ENCODE results near the gene CACNA1E.

Gene CACNA1E

GRCh38 chr1:181490740-181491712 is 7.7 kb downstream of the CACNA1E start:
- Mint-ChIP-seq H3K9me3 (no peaks in the 10 kb centered on the region), H3K27ac (no peak overlapping the region), H3K36me3 (ENCODE audit: insufficient read depth) (no peaks in the 10 kb centered on the region), H3K4me3 (no peak overlapping the region), H3K4me1 (ENCODE audit: low read depth in 2 of 2) (peaks cover 0 to 1% of the 10 kb centered on the region in 2 donors), H3K27me3 (peaks cover 57 to 68% of the 10 kb centered on the region in 2 donors)
- ATAC-seq (replicated peaks) (no peak), DNase-seq (no peak)

- Mint-ChIP-seq H3K27ac (no peak overlapping the region), H3K4me1 (ENCODE audit: low read depth in 2 of 2) (no peaks in the 10 kb centered on the region), H3K4me3 (no peak overlapping the region), H3K9me3 (no peaks in the 10 kb centered on the region), H3K36me3 (ENCODE audit: insufficient read depth) (no peaks in the 10 kb centered on the region), H3K27me3 (peaks cover 52 to 68% of the 10 kb centered on the region in 2 donors)
- DNase-seq (no peak), ATAC-seq (replicated peaks) (no peak)
These were observed 9.8 kb downstream of the CACNA1E start for GRCh38 chr1:181493166-181493565.

- no peak overlapping the region for H3K27ac Mint-ChIP-seq
- no peak for DNase-seq
- no peaks in the 10 kb centered on the region for H3K9me3 Mint-ChIP-seq
- H3K4me3 Mint-ChIP-seq = no peak overlapping the region
- H3K27me3 Mint-ChIP-seq = peaks cover 46 to 61% of the 10 kb centered on the region in 2 donors
- ATAC-seq (replicated peaks) = no peak
- no peaks in the 10 kb centered on the region for H3K4me1 Mint-ChIP-seq (ENCODE audit: low read depth in 2 of 2)
- no peaks in the 10 kb centered on the region for H3K36me3 Mint-ChIP-seq (ENCODE audit: insufficient read depth)
These were observed 10.6 kb downstream of the CACNA1E start for GRCh38 chr1:181493885-181494284.

- no peak for ATAC-seq (replicated peaks)
- no peak overlapping the region for H3K27ac Mint-ChIP-seq
- no peak overlapping the region for H3K4me3 Mint-ChIP-seq
- no peak for DNase-seq
- H3K4me1 Mint-ChIP-seq (ENCODE audit: low read depth in 2 of 2) = no peaks in the 10 kb centered on the region
- H3K27me3 Mint-ChIP-seq = peaks cover 28 to 59% of the 10 kb centered on the region in 2 donors
- no peaks in the 10 kb centered on the region for H3K36me3 Mint-ChIP-seq (ENCODE audit: insufficient read depth)
- no peaks in the 10 kb centered on the region for H3K9me3 Mint-ChIP-seq
These were observed 13.4 kb downstream of the CACNA1E start for GRCh38 chr1:181496759-181497158.

GRCh38 chr1:181497870-181498269 is 14.6 kb downstream of the CACNA1E start:
- no peak for DNase-seq
- ATAC-seq (replicated peaks) = no peak
- no peak overlapping the region for H3K4me3 Mint-ChIP-seq
- no peak overlapping the region for H3K27ac Mint-ChIP-seq
- no peaks in the 10 kb centered on the region for H3K4me1 Mint-ChIP-seq (ENCODE audit: low read depth in 2 of 2)
- H3K9me3 Mint-ChIP-seq = no peaks in the 10 kb centered on the region
- peaks cover 28 to 61% of the 10 kb centered on the region in 2 donors for H3K27me3 Mint-ChIP-seq
- H3K36me3 Mint-ChIP-seq (ENCODE audit: insufficient read depth) = no peaks in the 10 kb centered on the region

- ATAC-seq (replicated peaks) (no peak), DNase-seq (no peak)
- Mint-ChIP-seq H3K27me3 (peaks cover 24 to 57% of the 10 kb centered on the region in 2 donors), H3K27ac (no peak overlapping the region), H3K4me1 (ENCODE audit: low read depth in 2 of 2) (no peaks in the 10 kb centered on the region), H3K4me3 (no peak overlapping the region), H3K36me3 (ENCODE audit: insufficient read depth) (no peaks in the 10 kb centered on the region), H3K9me3 (no peaks in the 10 kb centered on the region)
These were observed 16.5 kb downstream of the CACNA1E start for GRCh38 chr1:181499825-181500224.

GRCh38 chr1:181500636-181501035 is 17.3 kb downstream of the CACNA1E start:
- no peaks in the 10 kb centered on the region for H3K36me3 Mint-ChIP-seq (ENCODE audit: insufficient read depth)
- ATAC-seq (replicated peaks) (no peak), DNase-seq (no peak)
- no peak overlapping the region for H3K4me3 Mint-ChIP-seq
- no peaks in the 10 kb centered on the region for H3K4me1 Mint-ChIP-seq (ENCODE audit: low read depth in 2 of 2)
- peaks cover 24 to 57% of the 10 kb centered on the region in 2 donors for H3K27me3 Mint-ChIP-seq
- H3K9me3 Mint-ChIP-seq = no peaks in the 10 kb centered on the region
- H3K27ac Mint-ChIP-seq = no peak overlapping the region

GRCh38 chr1:181501612-181502011 is 18.3 kb downstream of the CACNA1E start:
- Mint-ChIP-seq H3K27ac (no peak overlapping the region), H3K27me3 (peaks cover 18 to 51% of the 10 kb centered on the region in 2 donors), H3K9me3 (no peaks in the 10 kb centered on the region), H3K4me1 (ENCODE audit: low read depth in 2 of 2) (no peaks in the 10 kb centered on the region), H3K36me3 (ENCODE audit: insufficient read depth) (no peaks in the 10 kb centered on the region), H3K4me3 (no peak overlapping the region)
- DNase-seq (no peak), ATAC-seq (replicated peaks) (no peak)

GRCh38 chr1:181503171-181503810 is 20.0 kb downstream of the CACNA1E start:
- Mint-ChIP-seq H3K27me3 (peaks cover 7 to 39% of the 10 kb centered on the region in 2 donors), H3K4me1 (ENCODE audit: low read depth in 2 of 2) (no peaks in the 10 kb centered on the region), H3K9me3 (no peaks in the 10 kb centered on the region), H3K36me3 (ENCODE audit: insufficient read depth) (no peaks in the 10 kb centered on the region), H3K4me3 (no peak overlapping the region), H3K27ac (no peak overlapping the region)
- ATAC-seq (replicated peaks) (no peak), DNase-seq (no peak)

GRCh38 chr1:181504399-181504842 is 21.1 kb downstream of the CACNA1E start:
- H3K4me1 Mint-ChIP-seq (ENCODE audit: low read depth in 2 of 2) = no peaks in the 10 kb centered on the region
- no peak overlapping the region for H3K4me3 Mint-ChIP-seq
- peaks cover 7 to 50% of the 10 kb centered on the region in 2 donors for H3K27me3 Mint-ChIP-seq
- ATAC-seq (replicated peaks) (no peak), DNase-seq (no peak)
- no peak overlapping the region for H3K27ac Mint-ChIP-seq
- H3K9me3 Mint-ChIP-seq = no peaks in the 10 kb centered on the region
- no peaks in the 10 kb centered on the region for H3K36me3 Mint-ChIP-seq (ENCODE audit: insufficient read depth)

- ATAC-seq (replicated peaks) = no peak
- no peak overlapping the region for H3K4me3 Mint-ChIP-seq
- DNase-seq = no peak
- no peaks in the 10 kb centered on the region for H3K9me3 Mint-ChIP-seq
- H3K27ac Mint-ChIP-seq = no peak overlapping the region
- peaks cover 13 to 50% of the 10 kb centered on the region in 2 donors for H3K27me3 Mint-ChIP-seq
- H3K4me1 Mint-ChIP-seq (ENCODE audit: low read depth in 2 of 2) = no peaks in the 10 kb centered on the region
- H3K36me3 Mint-ChIP-seq (ENCODE audit: insufficient read depth) = no peaks in the 10 kb centered on the region
These were observed 23.4 kb downstream of the CACNA1E start for GRCh38 chr1:181506563-181507353.

GRCh38 chr1:181508486-181509165 is 25.3 kb downstream of the CACNA1E start:
- Mint-ChIP-seq H3K4me3 (no peak overlapping the region), H3K27me3 (peaks cover 12 to 46% of the 10 kb centered on the region in 2 donors), H3K4me1 (ENCODE audit: low read depth in 2 of 2) (no peaks in the 10 kb centered on the region), H3K27ac (no peak overlapping the region), H3K9me3 (no peaks in the 10 kb centered on the region), H3K36me3 (ENCODE audit: insufficient read depth) (no peaks in the 10 kb centered on the region)
- ATAC-seq (replicated peaks) (no peak), DNase-seq (no peak)

All from effector memory CD8-positive, alpha-beta T cell (primary cell).